CD4-positive, alpha-beta T cell treated with Interferon gamma for 1 hour (primary cell): ENCODE data around the gene CCDC83.
"Not testable (repeated sequence)": the region's sequence is repeated elsewhere in the genome, so short reads cannot be mapped to it uniquely, and the experiment has no call there.

Experiments used
- DNase-seq: peaks from one replicate; pipeline ENCODE4 v3.0.0-alpha.2; 2020

CCDC83 gene

DNA sequence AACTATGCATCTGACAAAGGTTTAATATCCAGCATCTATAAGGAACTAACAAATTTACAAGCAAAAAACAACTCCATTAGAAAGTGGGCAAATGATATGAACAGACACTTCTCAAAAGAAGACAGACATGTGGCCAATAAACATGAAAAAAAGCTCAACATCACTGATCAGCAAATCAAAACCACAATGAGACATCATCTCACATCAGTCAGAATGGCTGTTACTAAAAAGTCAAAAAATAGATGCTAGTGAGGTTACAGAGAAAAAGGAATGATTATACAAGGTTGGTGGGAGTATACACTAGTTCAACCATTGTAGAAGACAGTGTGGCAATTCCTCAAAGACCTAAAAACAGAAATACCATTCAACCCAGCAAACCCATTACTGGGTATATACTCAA lies 14.3 kb upstream of the CCDC83 start:
- DNase-seq = not testable (repeated sequence)

DNA sequence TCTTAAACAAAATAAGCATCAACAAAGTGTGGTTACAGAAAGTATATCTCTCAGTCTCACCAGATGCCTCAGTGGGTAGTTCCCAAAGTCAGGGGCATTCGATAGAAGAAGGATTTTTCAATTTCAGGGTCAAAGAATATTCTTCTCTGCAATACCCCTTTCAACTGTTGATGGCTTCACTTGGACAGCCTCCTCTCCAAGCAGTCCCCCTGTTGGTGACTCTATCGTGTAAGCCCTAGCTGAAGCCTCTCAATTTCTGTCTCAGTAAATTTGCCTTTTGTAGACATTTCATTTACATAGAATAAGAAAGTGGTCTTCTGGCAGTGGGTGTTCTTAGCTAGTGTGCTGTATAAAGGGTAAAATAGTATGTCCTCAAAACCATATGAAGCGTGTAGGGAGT lies 11.3 kb upstream of the CCDC83 start:
- DNase-seq = no peak

DNA sequence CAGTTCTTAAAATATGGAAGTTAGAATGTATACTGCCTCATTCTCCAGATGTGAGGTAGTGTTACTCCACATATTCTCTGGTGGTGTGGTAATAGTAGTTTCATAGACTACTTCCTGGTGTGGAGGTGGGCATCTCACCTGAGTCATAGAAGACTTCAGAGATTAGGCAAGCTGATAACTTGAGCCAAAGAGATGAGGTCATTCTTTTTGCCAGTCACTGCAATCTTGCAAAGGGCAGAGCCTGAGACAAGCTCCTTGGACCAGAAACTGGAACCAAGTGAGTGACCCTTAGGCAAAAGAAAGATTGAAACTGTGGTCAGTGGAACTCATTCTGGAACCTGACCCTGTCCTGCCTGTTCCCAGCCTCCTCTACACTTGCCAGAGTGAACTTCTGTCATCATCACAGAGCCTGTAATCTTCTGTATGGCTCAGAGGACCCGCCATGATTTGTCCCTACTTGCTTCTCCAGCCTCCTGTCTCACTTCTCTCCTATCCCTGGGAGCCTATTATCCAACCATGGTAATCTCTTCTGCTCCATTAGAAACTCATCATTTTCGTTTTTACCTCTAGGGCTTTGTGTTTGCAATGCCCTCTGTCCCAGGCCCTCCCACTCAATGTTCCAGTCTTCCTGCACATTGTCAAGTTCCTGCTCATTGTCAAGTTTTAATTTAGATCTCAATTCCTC lies 10.6 kb upstream of the CCDC83 start:
- DNase-seq = no peak

DNA sequence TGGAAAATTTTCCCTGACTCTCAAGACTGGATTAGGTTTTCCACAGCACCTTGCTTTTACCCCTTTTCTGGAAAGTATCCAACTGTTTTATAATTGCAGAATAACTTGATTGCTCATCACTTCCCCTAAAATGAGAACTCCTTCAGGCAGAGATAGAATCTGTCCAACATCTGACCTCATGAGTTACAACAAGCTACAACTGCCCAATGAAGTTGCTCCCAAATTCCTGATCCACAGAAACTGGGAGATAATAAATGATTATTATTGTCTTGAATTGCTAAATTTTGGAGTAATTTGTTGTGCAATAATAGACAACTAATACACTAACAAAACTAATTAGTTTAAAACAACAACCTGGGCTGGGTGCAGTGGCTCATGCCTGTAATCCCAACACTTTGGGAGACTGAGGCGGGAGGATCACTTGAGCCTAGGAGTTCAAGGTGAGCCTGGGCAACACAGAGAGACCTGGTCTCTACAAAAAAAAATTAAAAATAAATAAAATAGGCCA lies 10.0 kb upstream of the CCDC83 start:
- no peak for DNase-seq

DNA sequence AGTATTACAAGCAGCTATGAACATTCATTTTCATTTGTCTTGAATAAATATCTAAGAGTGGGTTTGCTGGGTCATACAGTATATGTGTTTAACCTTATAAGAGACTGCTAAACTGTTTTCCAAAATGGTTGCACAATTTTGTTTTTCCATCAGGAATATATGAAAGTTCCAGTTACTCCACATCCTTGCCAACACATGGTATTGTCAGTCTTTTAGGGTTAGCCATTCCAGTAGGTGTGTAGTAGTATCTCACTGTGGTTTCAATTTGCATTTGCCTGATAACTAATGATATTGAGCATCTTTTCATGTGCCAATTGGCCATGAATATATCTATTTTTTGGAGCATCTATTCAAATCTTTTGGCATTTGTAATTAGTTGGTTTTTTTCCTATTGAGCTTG lies 7.7 kb upstream of the CCDC83 start:
- DNase-seq = no peak

DNA sequence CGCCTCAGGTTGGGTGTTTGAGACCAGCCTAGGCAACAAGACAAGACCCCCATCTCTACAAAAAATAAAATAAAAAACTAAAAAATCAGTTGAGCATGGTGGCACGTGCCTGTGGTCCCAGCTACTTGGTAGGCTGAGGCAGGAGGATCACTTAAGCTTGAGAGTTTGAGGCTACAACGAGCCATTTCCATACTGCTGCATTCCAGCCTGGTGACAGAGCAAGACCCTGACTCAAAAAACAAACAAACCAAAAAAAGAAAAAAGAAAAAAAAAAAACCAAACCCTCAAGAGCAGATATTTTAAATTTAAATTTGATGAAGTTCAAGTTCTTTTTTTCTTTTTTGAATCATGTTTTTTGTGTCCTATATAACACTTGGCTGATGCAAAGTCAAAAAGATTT lies 7.2 kb upstream of the CCDC83 start:
- no peak for DNase-seq

DNA sequence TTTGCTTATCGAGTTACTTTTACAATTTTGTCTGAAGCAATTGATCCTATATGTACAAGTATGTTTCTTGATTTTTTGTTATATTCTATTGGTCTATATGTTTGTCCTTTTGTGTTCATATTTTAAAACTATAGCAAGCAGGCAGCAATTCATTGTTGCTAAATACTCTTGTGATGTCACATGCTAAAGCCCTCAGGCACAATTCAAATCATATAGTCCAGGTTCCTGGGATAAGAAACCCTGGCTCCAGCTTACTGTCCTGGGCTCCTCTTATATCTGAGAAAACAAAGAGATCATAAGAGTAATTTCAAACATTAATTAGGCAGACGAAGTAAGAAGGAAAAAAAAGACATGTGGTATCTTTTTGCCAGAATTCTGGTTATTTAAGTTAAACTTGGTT lies 6.6 kb upstream of the CCDC83 start:
- no peak for DNase-seq

DNA sequence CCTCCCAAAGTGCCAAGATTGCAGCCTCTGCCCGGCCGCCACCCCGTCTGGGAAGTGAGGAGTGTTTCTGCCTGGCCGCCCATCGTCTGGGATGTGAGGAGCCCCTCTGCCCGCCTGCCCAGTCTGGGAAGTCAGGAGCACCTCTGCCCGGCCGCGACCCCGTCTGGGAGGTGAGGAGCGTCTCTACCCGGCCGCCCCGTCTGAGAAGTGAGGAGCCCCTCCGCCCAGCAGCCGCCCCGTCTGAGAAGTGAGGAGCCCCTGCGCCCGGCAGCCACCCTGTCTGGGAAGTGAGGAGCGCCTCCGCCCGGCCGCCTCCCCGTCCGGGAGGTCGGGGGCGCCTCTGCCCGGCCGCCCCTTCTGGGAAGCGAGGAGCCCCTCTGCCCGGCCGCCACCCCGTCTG lies 2.4 kb upstream of the CCDC83 start:
- DNase-seq = not testable (repeated sequence)

DNA sequence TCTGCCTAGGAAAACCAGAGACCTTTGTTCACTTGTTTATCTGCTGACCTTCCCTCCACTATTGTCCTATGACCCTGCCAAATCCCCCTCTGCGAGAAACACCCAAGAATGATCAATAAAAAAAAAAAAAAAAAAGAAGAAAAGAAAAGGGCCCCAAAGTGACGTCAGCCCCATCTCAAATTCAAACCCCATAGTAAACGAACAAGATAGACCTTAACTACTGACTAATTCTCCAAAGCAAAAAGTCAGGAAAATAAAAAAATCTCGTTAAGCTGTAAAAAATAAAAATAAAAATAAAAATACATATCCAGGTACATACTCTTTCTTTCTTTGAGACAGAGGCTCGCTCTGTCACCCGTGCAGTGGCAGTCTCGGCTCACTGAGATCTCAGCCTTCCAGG lies 1.6 kb upstream of the CCDC83 start:
- DNase-seq = not testable (repeated sequence)

DNA sequence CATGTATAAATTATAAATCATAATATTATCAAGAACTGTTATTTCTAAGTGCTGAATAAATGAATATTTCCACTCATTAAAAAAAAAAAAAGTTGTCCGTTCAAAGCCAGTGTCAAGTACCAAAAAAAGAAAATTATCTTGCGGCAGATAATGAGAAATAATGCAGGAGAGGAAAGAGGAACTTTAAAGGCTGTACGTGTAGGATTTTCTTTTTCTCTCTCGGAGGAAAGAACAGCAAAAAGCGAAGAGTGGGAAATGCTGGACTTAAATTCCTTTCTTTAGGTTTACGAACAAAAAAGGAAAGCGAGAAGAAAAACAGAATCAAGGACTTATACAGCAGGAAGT lies 999 bp upstream of the CCDC83 start:
- no peak for DNase-seq

DNA sequence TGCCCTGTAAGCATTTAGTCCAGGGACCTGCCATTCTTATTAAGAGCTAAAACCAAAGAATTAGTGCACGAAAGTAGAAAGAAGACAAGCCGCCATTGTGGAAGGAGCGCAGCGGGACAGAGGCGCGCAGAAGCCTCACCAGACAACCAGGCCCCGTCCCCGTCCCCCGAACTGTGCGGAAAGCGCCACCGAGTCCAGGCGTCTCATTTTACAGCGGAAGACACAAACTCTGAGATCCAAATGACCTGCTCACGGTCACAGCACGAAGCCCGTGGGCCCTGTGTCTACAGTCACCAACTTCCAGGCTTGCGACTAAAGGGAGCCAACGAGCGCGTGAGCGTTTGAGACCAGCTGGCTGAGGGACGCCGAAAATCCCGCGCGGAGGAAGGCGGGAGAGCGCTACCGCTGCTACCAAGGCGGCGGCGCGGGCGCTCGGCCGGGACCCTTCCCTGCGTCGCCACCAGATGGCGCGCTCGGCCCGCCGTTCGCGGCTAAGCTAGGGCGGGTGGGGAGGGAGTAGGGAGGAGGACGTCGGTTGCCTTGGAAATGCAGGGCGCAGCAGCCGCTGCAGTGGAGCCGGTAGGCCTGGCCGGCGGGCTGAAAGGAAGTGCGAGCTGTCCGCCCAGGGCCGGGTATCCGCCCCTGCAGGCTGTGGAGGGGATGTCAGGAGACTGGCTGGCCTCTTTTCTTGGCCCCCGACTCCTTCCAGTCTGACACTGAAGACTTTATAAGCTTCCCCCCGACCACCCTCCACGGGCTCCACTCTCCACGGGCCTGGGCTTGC lies 434 bp upstream of the CCDC83 start:
- DNase-seq = peak; percentile 90

DNA sequence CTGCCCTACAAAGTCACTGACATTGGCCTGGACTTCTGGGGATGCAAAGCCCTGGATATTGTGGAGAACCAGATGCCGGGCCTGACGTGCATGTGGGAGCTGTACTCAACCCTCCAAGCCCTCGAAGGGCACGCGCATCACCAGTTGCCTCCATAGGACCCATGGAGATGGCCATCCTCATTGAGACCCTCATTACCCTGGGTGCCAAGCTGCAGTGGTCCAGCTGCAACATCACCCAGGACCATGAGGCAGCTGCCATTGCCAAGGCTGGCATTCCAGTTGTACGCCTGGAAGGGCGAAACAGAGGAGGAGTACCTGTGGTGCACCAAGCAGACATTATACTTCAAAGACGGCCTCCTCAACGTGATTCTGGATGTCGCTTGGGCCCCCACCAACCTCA lies 1.9 kb downstream of the CCDC83 start:
- DNase-seq = no peak

DNA sequence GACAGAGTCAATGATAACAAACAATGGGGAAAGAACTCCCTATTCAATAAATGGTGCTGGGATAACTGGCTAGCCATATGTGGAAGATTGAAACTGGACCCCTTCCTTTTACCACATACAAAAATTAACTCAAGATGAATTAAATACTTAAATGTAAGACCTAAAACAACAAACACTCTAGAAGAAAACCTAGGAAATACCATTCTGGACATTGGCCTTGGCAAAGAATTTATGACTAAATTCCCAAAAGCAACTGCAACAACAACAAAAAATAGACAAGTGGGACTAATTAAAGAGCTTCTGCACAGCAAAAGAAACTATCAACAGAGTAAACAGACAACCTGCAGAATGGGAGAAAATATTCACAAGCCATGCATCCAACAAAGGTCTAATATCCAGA lies 4.4 kb downstream of the CCDC83 start:
- DNase-seq = not testable (repeated sequence)

DNA sequence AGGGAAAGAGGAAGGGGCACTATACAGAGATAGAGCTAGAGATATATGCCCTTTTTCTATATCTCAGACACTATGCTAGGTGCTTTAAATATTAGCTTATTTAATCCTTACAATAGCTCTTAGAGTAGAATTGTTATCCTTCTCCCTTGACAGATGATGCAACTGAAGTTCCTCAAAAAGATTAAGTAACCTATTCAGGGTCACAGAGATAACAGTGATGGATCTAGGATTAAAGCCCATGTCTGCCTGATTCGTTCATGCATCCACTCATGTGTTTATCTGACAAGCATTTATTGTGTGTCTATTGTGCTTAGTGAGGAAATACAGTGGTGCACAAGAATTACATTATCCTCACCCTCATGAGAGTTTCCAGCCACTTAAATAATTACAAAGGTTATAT lies 8.7 kb downstream of the CCDC83 start:
- DNase-seq = no peak

DNA sequence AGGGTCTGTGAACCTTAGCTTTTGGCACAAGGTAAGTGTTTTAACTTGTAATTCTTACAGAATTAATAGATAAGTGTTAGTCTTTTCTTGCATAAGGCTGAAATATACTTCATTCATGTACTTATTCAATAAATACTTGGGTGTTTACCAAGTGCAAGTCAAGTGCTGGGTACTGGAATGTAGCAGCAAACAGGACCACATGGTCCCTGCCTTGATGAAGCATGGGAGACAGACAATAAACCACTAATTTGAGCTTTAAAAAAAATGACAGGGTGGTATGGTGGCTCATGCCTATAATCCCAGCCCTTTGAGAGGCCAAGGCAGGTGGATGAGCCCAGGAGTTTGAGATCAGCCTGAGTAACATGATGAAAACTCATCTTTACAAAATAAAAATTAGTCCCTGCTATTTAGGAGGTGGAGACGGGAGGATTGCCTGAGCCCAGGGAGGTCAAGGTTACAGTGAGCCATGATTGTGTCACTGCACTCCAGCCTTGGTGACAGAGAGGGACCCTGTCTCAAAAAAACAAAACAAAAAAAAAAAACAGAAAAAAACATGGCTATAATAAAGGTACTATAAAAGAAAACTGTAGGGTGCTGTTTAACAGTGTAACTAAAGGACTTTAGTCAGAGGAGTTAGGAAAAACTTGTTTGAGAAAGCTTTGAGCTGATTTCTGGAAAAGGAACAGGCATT lies 11.1 kb downstream of the CCDC83 start:
- no peak for DNase-seq

DNA sequence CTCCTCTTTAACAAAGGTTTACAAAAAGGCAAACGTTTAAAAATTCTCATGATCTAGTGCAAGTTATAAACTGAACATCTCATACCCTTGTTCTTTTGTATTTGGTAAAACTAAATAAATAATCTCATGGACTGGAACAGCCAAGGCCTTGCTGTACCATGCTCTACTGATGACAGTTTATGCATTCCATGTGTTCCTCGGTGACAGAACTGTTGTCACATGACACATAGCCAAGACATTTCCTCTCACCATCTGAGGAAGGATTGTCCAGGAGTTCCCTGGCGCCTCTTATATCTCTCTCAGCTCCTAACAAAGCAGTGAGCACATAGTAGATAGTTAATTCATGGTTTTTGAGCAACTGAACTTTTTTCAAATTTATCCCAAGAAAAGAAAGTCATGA lies 12.6 kb downstream of the CCDC83 start:
- no peak for DNase-seq

DNA sequence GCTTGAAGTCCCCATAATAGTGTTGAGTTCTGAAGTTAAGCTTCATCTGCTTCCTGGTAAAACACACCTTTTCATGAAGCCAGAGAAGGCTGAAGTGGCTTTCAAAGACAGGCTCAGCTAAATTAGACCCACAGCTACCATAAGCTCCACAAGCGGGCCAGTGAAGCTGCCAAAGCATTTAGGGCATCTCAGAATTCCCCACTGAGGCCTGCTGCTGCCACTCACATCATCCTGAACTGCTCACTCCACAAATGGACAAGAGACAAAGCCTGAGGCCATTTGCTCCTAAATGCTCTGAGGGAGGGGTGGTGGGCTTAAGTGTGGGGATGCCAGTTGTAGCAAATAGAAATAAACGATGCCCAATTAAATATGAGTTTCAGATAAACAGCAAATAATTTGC lies 14.6 kb downstream of the CCDC83 start:
- no peak for DNase-seq

DNA sequence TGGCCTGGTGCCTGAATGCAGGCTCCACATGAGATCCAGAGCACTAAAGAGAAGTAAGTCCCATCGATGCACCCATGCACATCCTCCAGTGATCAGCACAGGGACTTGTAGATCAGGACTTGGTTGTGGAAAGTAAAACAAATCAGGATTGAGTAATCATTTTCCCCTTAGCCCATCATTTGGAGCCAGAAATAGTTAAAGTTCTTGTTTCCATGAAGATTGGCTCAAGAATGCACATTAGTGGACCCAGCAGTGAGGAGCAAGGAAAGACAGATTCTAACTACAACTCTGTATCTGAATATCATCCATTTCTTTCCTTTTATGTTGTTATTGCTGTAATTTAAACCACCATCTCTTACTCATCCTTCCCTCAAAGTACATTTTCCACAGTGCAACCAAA lies 19.1 kb downstream of the CCDC83 start:
- no peak for DNase-seq

DNA sequence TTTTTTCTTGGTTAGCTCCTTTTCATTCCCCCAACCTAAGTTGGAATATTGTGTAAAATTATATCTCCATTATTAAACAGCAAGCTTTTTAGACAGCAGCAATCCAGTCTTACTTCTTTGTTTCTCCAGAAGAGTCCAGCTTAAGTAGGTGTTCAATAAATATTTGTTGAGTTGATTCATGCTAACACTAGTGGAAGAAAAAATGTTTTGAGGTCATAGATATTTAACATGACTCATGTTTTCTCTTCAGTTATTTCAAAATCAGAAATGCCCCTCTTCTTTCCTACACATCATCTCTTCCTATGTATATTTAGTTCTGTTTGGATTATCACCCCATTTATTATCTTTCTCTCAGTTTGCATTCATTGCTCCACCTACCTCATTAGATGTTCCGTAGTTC lies 20.3 kb downstream of the CCDC83 start:
- no peak for DNase-seq

DNA sequence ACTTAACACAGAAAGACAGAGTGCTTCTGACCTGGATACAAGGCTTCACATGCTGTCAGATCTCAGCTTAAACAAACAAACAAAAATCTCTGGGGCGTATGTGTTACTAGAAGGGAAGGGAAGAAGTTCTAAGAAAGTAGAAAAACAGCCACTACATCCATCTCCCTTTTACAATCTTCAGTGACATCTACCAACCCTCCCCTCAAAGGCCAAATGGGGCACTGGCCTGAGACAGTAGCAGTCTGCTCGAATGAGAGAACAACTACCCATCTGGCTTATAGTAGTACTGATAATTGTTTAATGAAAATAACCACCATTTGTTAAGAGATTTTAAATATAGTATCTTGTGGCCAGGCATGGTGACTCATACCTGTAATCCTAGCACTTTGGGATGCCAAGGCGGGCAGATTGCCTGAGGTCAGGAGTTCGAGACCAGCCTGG lies 29.4 kb downstream of the CCDC83 start:
- no peak for DNase-seq

DNA sequence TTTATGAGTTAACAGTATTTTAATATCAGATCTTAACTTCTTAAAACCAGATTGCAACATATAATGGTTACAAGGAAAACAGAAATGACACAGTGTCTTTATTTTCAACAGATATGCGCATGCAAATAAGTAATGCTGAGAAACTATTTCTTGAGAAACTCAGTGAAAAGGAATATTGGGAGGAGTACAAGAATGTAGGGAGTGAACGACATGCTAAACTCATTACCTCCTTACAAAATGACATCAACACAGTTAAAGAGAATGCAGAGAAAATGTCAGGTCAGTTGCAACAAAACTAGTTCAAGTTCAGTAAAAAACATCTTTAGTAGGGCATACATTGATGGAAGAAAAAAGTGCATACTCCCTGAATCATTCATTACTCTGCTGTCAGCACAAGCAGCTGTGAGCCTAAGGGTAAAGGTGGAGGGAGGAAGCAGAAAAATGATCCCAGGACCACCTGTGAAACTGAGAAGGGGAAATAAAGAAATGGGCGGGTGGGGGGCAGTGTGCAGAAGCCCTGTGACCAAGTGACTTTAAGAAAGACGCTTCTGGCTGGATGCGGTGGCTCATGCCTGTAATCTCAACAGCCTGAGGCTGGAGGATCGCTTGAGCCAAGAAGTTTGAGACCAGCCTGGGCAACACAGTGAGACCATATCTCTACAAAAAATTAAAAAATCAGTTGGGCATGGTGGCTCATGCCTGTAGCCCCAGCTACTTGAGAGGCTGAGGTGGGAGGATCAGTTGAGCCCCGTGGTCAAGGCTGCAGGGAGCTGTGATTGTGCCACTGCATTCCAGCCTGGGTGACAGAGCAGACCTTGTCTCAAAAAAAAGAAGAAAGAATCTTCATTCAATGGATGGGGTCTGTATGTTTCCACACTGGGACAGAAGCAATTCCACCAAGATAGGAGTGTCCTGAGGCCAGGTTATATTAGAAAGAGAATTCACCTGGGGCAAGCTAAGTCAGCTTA lies 31.2 kb downstream of the CCDC83 start:
- no peak for DNase-seq

DNA sequence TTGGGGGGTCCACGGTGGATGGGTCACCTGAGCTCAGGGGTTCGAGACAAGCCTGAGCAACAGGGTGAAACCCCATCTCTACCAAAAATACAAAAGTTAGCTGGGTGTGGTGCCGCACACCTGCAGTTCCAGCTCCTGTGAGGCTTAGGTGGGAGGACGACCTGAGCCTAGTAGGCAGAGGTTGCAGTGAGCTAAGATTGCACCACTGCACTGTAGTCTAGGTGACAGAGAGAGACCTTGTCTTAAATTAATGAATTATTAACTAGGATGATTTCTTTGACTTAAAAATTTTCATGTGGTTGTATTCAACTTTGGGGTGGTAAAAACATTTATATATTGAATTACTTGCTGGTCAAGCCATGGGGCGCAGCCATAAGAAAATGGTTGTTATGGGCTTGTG lies 33.9 kb downstream of the CCDC83 start:
- no peak for DNase-seq
